ENCODE data around the gene JAM3. TPM values are rescaled to one million over a fixed set of nuclear protein-coding genes. Genes with fewer than 3 reads are reported as not detected.

Gene JAM3
- total and polyA plus RNA-seq, 10 of the 15 experiments (the other 5 are each of a cell fraction or from before 2014, with no cell fraction given): 0.04 to 1.1 (median 0.32) TPM; not detected in 1

DNA sequence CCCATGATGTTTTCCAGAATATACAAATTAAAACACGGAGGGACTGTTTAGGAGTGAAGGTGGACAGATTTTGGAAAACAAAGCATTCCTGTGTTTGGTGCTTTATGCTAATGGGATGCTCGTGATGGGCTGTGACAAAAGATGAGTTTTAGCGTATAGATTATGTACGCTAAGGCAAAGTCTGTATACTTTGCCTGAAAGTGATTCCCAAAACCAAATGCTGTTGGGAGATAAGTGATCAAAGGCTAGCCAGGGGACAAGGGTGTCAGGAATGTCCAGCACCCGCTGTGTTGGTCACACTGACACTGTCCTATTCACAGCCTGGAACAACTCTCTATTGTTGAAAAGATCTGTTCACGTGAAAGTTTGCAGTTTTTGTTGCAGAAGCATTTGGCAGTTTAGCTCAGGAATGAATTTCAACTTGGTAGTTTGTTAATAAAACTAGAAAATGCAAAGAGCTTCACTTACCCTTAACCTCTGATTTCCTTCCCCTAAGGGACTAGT lies 1.5 kb downstream of the JAM3 start (continued):
- no peak for TF ChIP-seq CTCF (IDR thresholded peaks at IDR 0.05 in 2 of 3, conservative IDR thresholded peaks at IDR 0.05 in 1 of 3; ENCODE audit: control insufficient read depth in 2 of 3, extremely low read depth in 1 of 3, insufficient read depth in 1 of 3, low read depth in 3 of 3, low read length in 3 of 3)
- no peak for TF ChIP-seq ZNF384 (IDR thresholded peaks at IDR 0.05; ENCODE audit: borderline replicate concordance, low read depth, low read length)
- no peak for TF ChIP-seq CHD2 (IDR thresholded peaks at IDR 0.05; ENCODE audit: borderline replicate concordance, low read depth, low read length)

GRCh38 chr11:134071306-134071705 lies 2.4 kb downstream of the JAM3 start:
- WGBS (ENCODE audit: insufficient coverage, insufficient replicate concordance, low lambda C conversion rate, missing lambda C conversion rate): 85% methylated on average over 3 of the region's 3 CpGs
- in situ Hi-C loops (cut with MboI) (no loop called here), intact Hi-C loops (cut with micrococcal nuclease; ENCODE audit: unreplicated experiment) (no loop called here)
- POLR2A ChIA-PET: no interaction called here
- CTCF ChIA-PET: no interaction called here
- H3K4me3 ChIP-seq: no peak overlapping the region
- no peak overlapping the region for H3K9ac ChIP-seq (ENCODE audit: control insufficient read depth, insufficient read depth, low read length)
- FAIRE-seq (no peak), DNase-seq (ENCODE audit: low read depth, low spot score) (no peak), ATAC-seq (no peak)
- H3K4me2 ChIP-seq (ENCODE audit: control insufficient read depth, insufficient read depth): no peak overlapping the region
- H3K27me3 ChIP-seq (replicated peaks in 1 of 2; ENCODE audit: control insufficient read depth in 2 of 2, insufficient read depth in 2 of 2, low read length in 1 of 2): peaks cover 0 to 12% of the 10 kb centered on the region in 2 experiments; a peak in 3 of 4 replicates
- peaks cover 5% of the 10 kb centered on the region; the same call in 1 of the 2 replicates for H3K4me1 ChIP-seq (ENCODE audit: control insufficient read depth, insufficient read depth, low read length)
- no peak overlapping the region for H2AFZ ChIP-seq (ENCODE audit: control insufficient read depth, low read depth, low read length)
- SMC1A ChIA-PET (ENCODE audit: uncharacterized antibody, unreplicated experiment): no interaction called here
- H3K36me3 ChIP-seq (ENCODE audit: control insufficient read depth in 2 of 2, insufficient read depth in 2 of 2, low read length in 1 of 2): no peaks in the 10 kb centered on the region
- H4K20me1 ChIP-seq (ENCODE audit: control insufficient read depth, insufficient read depth): no peaks in the 10 kb centered on the region
- TF ChIP-seq, protein P1, sequence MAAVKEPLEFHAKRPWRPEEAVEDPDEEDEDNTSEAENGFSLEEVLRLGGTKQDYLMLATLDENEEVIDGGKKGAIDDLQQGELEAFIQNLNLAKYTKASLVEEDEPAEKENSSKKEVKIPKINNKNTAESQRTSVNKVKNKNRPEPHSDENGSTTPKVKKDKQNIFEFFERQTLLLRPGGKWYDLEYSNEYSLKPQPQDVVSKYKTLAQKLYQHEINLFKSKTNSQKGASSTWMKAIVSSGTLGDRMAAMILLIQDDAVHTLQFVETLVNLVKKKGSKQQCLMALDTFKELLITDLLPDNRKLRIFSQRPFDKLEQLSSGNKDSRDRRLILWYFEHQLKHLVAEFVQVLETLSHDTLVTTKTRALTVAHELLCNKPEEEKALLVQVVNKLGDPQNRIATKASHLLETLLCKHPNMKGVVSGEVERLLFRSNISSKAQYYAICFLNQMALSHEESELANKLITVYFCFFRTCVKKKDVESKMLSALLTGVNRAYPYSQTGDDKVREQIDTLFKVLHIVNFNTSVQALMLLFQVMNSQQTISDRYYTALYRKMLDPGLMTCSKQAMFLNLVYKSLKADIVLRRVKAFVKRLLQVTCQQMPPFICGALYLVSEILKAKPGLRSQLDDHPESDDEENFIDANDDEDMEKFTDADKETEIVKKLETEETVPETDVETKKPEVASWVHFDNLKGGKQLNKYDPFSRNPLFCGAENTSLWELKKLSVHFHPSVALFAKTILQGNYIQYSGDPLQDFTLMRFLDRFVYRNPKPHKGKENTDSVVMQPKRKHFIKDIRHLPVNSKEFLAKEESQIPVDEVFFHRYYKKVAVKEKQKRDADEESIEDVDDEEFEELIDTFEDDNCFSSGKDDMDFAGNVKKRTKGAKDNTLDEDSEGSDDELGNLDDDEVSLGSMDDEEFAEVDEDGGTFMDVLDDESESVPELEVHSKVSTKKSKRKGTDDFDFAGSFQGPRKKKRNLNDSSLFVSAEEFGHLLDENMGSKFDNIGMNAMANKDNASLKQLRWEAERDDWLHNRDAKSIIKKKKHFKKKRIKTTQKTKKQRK (IDR thresholded peaks at IDR 0.05; ENCODE audit: low read depth, low read length): no peak
- TF ChIP-seq NKRF (conservative IDR thresholded peaks at IDR 0.05): no peak
- no peak for TF ChIP-seq BCL3 (IDR thresholded peaks at IDR 0.05; ENCODE audit: borderline replicate concordance, insufficient read depth, low read depth, low read length, poor library complexity, severe bottlenecking)
- no peak for TF ChIP-seq TCF12 (IDR thresholded peaks at IDR 0.05; ENCODE audit: low read depth, low read length)
- no peak for TF ChIP-seq CBFB (IDR thresholded peaks at IDR 0.05; ENCODE audit: low read depth)
- TF ChIP-seq NR2C1 (IDR thresholded peaks at IDR 0.05): no peak
- no peak for TF ChIP-seq JUNB (IDR thresholded peaks at IDR 0.05)
- RAD21 ChIA-PET (ENCODE audit: unreplicated experiment): no interaction called here
- no peak overlapping the region for H3K27ac ChIP-seq (ENCODE audit: control insufficient read depth, insufficient read depth)
- H3K79me2 ChIP-seq (ENCODE audit: control insufficient read depth, insufficient read depth, low read length): no peaks in the 10 kb centered on the region
- BruUV-seq (replicated peaks): no TSS peak
- H3K9me3 ChIP-seq (replicated peaks; ENCODE audit: control insufficient read depth, insufficient read depth, low read length): no peaks in the 10 kb centered on the region

Measured in GM12878 (cell line).